Activated CD4-positive, alpha-beta T cell treated with anti-CD3 and anti-CD28 coated beads for 36 hours (primary cell): ENCODE results near the gene GRK2. TPM values are rescaled to one million over a fixed set of nuclear protein-coding genes. Genes with fewer than 3 reads are reported as not detected.

Experiments
- ATAC-seq: fragments of 200-7000 bp; cut with Tn5 transposase; one replicate; pipeline ENCODE4 v1.10.0; 2021; ENCODE audit warnings: mild to moderate bottlenecking, moderate library complexity
- CTCF ChIA-PET: fragments of 350-600 bp; sonication (Branson Sonifier 250); formaldehyde crosslinking; loops from one replicate; lab custom pipeline; 2021; ENCODE audit warnings: antibody characterized with exemption; lab: Charles Lee
- POLR2A ChIA-PET: fragments of 350-600 bp; sonication (Branson Sonifier 250); formaldehyde crosslinking; loops from one replicate; lab custom pipeline; 2021; ENCODE audit warnings: antibody characterized with exemption, inconsistent platforms; lab: Charles Lee
- DNase-seq: peaks from one replicate; pipeline ENCODE4 v3.0.0-alpha.2; 2020
- H3K27ac Mint-ChIP-seq: one replicate; pipeline ENCODE4 v1.8.0; 2021; ENCODE audit warnings: mixed read lengths
- H3K27me3 Mint-ChIP-seq: one replicate; pipeline ENCODE4 v1.8.0; 2021; ENCODE audit warnings: mixed read lengths
- H3K36me3 Mint-ChIP-seq: one replicate; pipeline ENCODE4 v1.8.0; 2021; ENCODE audit warnings: low read depth, mixed read lengths
- H3K4me1 Mint-ChIP-seq: one replicate; pipeline ENCODE4 v1.8.0; 2021; ENCODE audit warnings: mixed read lengths
- H3K4me3 Mint-ChIP-seq: one replicate; pipeline ENCODE4 v1.8.0; 2021; ENCODE audit warnings: mild to moderate bottlenecking, moderate library complexity, mixed read lengths
- H3K9me3 Mint-ChIP-seq: one replicate; pipeline ENCODE4 v1.8.0; 2021; ENCODE audit warnings: low read depth, mixed read lengths
- intact Hi-C, 2 experiments: fragments of 100-400 bp; cut with DNase I in 1 of 2; cut with micrococcal nuclease in 1 of 2; formaldehyde crosslinking; loops; one replicate each; pipeline versions ENCODE4 v1.14.2 to v1.15.1; 2022 to 2024; cut with DNase I, micrococcal nuclease
- total RNA-seq, 2 experiments: library from RNA; stranded (reverse); gene quantifications; one replicate each; pipeline ENCODE4 v1.2.3, GENCODE V29; 2021

The GRK2 gene
- total RNA-seq, 2 experiments from 2014 or later: 202 to 241 TPM

DNA sequence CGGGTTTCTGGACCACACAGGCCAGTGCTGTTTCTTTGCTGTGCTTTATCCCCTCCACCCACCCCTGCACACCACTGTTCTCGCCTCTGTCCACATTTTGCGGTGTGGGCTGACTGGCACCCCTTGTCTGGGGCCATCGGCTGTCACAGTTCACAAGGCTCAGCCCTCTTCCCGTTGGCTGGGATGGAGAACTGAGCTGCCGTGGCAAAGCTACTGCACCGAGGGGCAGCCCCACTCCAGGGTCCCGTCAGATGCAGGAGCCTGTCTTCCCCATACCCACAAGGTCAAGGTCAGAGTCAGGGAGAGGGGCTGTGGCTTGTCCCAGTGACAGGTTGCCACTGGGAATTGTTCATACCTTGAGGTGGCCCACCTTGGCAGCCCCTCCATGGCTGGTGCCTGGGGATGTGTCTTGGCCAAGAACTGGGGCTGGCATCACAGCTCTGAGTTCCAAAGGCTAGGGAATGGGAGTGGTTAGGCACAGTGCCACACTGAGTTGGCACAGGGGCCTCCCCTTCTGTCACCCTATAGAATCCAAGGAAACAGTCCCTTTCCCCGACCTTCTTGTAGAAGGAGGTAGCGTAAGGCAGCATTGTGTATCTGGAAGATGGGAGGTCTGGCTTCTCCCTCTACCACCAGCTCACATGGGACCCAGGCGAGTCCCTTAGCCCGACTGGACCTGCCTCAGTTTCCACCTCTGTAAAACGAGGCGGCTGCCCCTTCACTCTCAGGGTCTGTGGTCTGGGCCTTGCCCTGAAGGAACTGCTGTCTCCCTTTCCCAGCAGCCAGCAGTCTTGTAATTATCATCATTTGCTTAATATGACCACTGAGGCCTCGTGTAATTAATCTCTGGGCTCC lies 3.4 kb downstream of the GRK2 start:
- ATAC-seq: no peak
- intact Hi-C loops: loop anchor here (2.0 to 5.0 kb wide), 5 partner anchors 29 to 218 kb away; partner anchors contain the start of genes AIP (in 1 of the 2), PPP1CA (in 1 of the 2) and TBC1D10C (in 1 of the 2)
- Mint-ChIP-seq H3K4me1 (peaks cover 78% of the 10 kb centered on the region), H3K27ac (peak overlapping the region; percentile 99), H3K4me3 (peak overlapping the region; percentile 98), H3K36me3 (peaks cover 58% of the 10 kb centered on the region), H3K27me3 (no peaks in the 10 kb centered on the region), H3K9me3 (no peaks in the 10 kb centered on the region)
- peak; percentile 37 for DNase-seq
- ChIA-PET POLR2A (interaction anchor here (0.6 to 2.4 kb wide), 5 partner anchors 8 to 637 kb away, joined by 3 to 7 read pairs (median 3); no protein-coding TSS in a partner anchor), CTCF (interaction anchor here (0.8 to 3.1 kb wide), 10 partner anchors 8 to 111 kb away, joined by 3 to 15 read pairs (median 4); no protein-coding TSS in a partner anchor)

DNA sequence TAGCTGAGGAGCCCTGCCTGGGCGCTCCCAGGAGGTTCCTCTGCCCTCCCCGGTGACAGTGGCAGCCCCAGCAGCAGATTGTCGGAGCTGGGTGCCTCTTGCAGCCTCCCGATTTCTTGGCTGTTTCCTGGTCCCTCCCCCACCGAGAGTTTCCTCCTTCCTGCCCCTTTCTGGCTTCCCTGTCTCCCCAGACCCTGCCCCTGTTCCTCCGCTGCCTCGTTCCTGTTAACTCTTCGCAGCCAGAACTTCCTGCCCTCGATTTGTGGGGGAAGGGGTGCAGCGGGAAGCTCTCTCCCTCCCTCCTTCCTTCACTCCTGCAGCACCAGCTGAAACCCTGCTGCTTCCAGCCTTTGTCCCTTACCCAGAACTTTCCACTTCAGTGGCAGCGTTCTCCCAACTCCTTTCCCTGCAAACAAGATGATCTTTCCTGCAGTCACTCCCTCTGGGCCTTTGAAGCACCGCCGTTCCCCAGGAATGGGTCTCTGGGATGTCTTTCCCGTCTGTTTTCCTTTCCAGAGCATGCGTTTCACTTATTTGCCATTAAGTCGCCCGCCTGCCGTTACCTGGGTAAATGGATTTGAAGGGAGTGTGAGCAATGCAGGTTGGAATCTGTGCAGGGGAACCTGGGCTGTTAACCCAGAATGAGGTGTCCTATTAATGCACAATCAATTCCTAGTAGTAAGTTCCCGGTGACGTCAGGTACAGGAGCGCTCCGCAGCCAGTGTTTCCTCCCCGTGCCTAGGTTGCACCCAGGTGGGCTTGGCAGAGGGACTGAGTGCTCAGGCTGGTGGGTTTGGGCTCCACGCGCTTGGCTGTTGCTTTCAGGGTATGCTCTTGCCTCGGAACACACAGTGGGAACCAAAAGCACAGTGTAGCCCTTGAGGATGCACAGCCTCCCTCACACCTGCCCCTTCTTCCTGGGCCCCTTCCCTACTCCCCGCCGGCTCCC lies 4.3 kb downstream of the GRK2 start:
- DNase-seq (peak; percentile 38), ATAC-seq (no peak)
- intact Hi-C loops: loop anchor here in 1 of 2 experiments (5.0 kb wide), 2 partner anchors 132 to 217 kb away; partner anchors contain the start of genes PPP1CA and TBC1D10C
- no peaks in the 10 kb centered on the region for H3K27me3 Mint-ChIP-seq
- peak overlapping the region; percentile 98 for H3K4me3 Mint-ChIP-seq
- H3K4me1 Mint-ChIP-seq: peaks cover 77% of the 10 kb centered on the region
- peak overlapping the region; percentile 99 for H3K27ac Mint-ChIP-seq
- CTCF ChIA-PET: interaction anchor here (0.8 to 2.5 kb wide), 11 partner anchors 14 to 111 kb away, joined by 3 to 11 read pairs (median 7); no protein-coding TSS in a partner anchor
- H3K36me3 Mint-ChIP-seq: peaks cover 63% of the 10 kb centered on the region
- POLR2A ChIA-PET: interaction anchor here (0.6 to 2.4 kb wide), 5 partner anchors 13 to 638 kb away, joined by 6 to 9 read pairs (median 7); no protein-coding TSS in a partner anchor
- H3K9me3 Mint-ChIP-seq: no peaks in the 10 kb centered on the region

DNA sequence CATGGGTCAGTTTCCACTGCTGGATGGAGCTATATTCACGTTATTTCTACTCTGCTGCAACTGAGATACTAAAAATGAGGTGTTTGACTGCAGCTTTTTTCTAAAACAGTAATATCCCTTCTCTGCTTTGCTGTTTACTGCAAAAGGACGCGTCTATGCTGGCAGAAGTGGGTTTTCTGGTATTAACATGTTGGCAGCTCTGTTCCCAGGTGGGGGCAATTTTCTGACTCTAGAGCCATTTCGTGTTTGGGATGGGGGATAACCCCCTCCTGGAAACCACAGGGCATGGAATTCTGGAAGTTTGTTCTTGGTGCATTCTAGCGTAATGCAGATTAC lies 4.9 kb downstream of the GRK2 start:
- no peak for ATAC-seq
- intact Hi-C loops: loop anchor here in 1 of 2 experiments (5.0 kb wide), 2 partner anchors 131 to 216 kb away; partner anchors contain the start of genes PPP1CA and TBC1D10C
- peaks cover 78% of the 10 kb centered on the region for H3K4me1 Mint-ChIP-seq
- no peak for DNase-seq
- peak overlapping the region; percentile 98 for H3K4me3 Mint-ChIP-seq
- no peaks in the 10 kb centered on the region for H3K27me3 Mint-ChIP-seq
- no peaks in the 10 kb centered on the region for H3K9me3 Mint-ChIP-seq
- peaks cover 68% of the 10 kb centered on the region for H3K36me3 Mint-ChIP-seq
- ChIA-PET POLR2A (interaction anchor here (0.8 to 2.4 kb wide), 6 partner anchors 12 to 65 kb away, joined by 3 to 9 read pairs (median 7); partner anchors contain the start of gene SSH3), CTCF (interaction anchor here (0.9 to 2.5 kb wide), 8 partner anchors 11 to 75 kb away, joined by 3 to 11 read pairs (median 4); no protein-coding TSS in a partner anchor)
- H3K27ac Mint-ChIP-seq: peak overlapping the region; percentile 99

DNA sequence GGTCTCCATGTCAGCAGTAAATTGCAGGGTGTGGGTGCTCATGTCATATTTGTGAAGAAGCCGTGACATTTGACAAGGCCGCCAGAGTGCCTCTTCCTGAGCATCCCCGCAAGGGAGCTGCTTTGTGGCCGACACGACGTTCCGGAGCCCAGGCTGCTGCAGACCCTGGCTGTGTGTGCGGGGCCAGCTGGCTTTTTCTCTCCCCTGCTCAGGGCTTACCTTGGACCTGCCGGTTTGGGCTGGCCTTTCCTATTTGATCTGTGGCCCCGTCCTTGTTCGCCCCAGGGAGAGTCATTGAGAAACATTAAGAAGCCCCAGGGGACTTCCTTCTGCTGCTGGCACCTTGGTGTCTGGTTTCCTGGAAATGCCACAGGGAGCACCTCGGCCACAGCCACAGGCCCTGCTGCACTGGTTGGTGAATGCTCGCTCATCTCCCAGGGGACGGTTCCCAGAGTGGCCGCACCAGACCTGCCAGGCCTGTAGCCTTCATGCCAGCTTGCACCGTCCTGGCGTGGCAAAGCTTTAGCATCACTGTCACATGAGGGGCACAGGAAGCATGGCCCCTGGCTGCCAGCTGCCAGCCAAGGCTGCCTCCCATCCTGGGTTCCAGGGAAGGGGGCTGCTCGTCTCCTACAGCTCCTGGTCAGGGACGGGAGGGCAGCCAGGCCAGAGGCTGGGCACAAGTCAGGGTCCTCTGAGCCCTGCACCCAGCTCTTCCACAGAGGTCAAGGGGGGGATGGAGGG lies 5.4 kb downstream of the GRK2 start:
- ChIA-PET POLR2A (interaction anchor here (0.8 to 2.4 kb wide), 6 partner anchors 11 to 65 kb away, joined by 3 to 9 read pairs (median 7); partner anchors contain the start of gene SSH3), CTCF (interaction anchor here (0.7 to 2.5 kb wide), 13 partner anchors 8 to 1376 kb away, joined by 3 to 11 read pairs (median 3); no protein-coding TSS in a partner anchor)
- Mint-ChIP-seq H3K36me3 (peaks cover 72% of the 10 kb centered on the region), H3K4me1 (peaks cover 82% of the 10 kb centered on the region), H3K27ac (peak overlapping the region; percentile 99), H3K27me3 (no peaks in the 10 kb centered on the region), H3K4me3 (peak overlapping the region; percentile 98), H3K9me3 (no peaks in the 10 kb centered on the region)
- DNase-seq: peak; percentile 85
- intact Hi-C loops: loop anchor here (1.0 to 5.0 kb wide), 3 partner anchors 17 to 216 kb away; partner anchors contain the start of genes PPP1CA (in 1 of the 2) and TBC1D10C (in 1 of the 2)
- ATAC-seq: peak; percentile 31

DNA sequence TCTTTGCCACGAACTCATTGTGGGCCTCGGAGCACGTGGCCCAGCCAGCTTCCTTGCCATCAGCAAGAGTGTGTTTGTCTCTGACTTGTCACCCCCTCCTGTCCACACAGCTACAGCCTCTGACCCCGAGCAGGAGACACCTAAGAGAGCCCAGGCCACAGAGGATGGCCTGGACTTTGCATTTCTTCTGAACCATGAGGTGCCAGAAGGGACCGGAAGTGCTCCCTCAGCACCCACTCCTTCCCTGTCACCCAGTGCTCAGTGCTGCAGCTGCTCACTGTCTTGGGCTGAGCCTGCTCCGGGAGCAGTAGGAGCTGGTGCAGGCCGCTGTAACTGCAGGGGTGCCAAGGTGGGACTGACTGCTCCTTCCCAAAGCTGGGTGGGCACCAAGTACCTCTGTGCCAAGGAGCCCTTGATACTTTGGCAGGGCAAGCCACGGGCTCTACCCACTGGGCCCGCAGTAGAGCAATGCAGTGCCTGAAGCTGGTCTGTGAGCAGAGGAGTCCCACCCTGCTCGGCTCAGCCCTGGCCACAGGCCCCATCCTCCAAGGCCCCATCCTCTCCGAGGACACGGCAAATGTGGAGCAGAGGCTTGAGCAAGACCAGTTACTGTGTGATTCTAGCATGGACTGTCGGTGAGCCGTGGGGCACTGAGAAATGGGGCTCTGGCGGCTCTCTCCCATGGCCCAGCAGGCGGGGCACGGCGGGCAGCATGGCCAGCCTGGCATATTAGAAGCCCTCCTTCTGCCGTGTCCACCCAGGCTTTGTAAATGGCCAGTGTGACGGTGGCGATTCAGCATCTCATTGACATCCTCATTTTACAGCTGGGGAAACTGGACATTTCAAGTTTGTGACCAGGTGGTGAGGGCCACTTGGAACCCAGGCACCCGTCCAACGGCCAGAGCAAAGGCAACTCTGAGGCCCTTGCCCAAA lies 6.3 kb downstream of the GRK2 start:
- POLR2A ChIA-PET: interaction anchor here (2.0 kb wide), 1 partner anchor 15 kb away, joined by 9 read pairs; no protein-coding TSS in a partner anchor
- H3K9me3 Mint-ChIP-seq: no peaks in the 10 kb centered on the region
- H3K27me3 Mint-ChIP-seq: no peaks in the 10 kb centered on the region
- intact Hi-C loops: loop anchor here (1.0 to 5.0 kb wide), 3 partner anchors 16 to 215 kb away; partner anchors contain the start of genes PPP1CA (in 1 of the 2) and TBC1D10C (in 1 of the 2)
- DNase-seq (peak; percentile 74), ATAC-seq (peak; percentile 23)
- peaks cover 88% of the 10 kb centered on the region for H3K4me1 Mint-ChIP-seq
- H3K36me3 Mint-ChIP-seq: peaks cover 68% of the 10 kb centered on the region
- CTCF ChIA-PET: interaction anchor here (0.6 to 2.5 kb wide), 13 partner anchors 8 to 1377 kb away, joined by 3 to 11 read pairs (median 4); no protein-coding TSS in a partner anchor
- peak overlapping the region; percentile 99 for H3K27ac Mint-ChIP-seq
- H3K4me3 Mint-ChIP-seq: peak overlapping the region; percentile 98

DNA sequence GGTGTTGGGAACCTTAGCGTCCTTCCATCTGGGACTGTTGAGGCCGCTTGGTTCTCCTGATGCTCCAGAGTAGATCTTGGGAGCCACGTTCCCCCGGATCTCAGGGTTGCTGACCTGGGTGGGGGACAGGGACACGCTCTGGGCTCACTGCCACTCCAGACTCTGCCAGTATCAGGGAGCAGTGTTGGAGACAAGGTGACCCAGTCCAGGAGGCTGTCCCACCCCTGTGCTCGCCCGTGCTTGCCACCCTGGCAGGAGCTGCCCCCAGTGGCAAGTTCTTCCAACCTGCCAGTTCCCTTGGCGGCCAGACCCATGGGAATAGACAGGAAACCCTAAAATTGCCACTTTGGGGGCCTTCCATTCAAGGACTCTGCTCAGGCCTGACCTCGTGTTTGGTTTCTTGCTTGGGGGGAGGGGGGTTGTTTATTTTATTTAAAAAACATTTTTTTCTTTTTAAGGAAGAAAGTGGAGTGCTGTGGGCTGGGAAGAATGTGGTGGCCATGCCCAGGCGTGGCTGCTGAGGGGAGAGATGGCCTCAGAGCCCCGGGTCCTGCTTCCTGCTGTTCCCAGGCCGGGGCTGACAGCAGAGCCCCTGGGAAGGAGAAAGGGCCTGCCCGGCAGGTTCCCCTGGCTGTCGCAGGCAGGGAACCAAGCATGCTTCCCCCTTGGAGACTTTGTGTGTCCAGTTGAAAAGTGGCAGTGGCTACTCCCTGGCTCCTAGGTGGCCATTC lies 7.2 kb downstream of the GRK2 start:
- intact Hi-C loops: loop anchor here in 1 of 2 experiments (5.0 kb wide), 2 partner anchors 129 to 214 kb away; partner anchors contain the start of genes PPP1CA and TBC1D10C
- CTCF ChIA-PET: interaction anchor here (0.6 to 2.5 kb wide), 5 partner anchors 9 to 109 kb away, joined by 3 to 10 read pairs (median 5); no protein-coding TSS in a partner anchor

DNA sequence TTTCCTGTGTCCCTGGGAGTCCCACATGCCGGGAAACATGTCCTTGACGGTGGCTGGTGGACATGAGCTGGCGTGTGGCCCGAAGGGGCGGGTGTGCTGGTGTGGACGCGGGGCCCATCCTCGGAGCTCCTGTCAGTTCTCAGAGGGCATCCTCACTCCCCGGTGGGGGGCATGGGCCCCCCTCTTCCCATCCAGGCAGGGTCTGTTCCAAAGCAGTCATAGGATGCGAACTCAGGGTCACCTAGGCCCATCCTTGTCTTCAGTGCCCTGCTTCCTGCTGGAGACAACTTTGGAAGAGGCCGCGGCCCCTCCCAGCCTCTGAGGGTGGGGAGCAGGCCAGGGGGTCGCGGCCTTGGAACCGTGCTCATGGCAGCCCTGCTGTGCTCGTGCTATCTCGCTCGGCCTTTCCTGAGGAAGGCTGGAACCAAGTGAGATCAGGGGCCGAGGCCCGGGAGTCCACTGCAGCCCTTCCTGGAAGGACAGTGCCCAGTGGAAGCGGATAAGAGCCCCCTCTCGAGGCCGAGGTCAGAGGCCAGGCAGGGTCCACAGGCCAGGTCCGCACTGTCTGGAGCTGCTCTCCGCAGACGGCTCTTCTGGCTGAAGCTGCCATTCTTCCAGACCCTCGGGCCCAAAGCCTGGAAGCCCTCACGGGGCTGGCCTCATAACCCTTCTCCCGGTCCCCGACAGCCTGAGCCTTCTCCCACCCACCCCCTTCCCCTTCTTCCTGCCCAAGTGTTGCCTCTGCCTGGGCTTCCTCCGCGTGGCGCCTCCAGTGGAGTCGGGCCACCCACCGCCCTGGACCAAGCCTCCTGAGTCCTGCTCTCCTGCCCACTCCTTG lies 8.7 kb downstream of the GRK2 start:
- ChIA-PET POLR2A (no interaction called here), CTCF (interaction anchor here (0.6 to 1.4 kb wide), 3 partner anchors 13 to 148 kb away, joined by 3 read pairs; no protein-coding TSS in a partner anchor)
- H3K9me3 Mint-ChIP-seq: no peaks in the 10 kb centered on the region
- H3K27ac Mint-ChIP-seq: peak overlapping the region; percentile 99
- peak overlapping the region; percentile 21 for H3K4me3 Mint-ChIP-seq
- intact Hi-C loops: loop anchor here in 1 of 2 experiments (5.0 kb wide), 2 partner anchors 127 to 212 kb away; partner anchors contain the start of genes PPP1CA and TBC1D10C
- ATAC-seq (no peak), DNase-seq (peak; percentile 28)
- peaks cover 89% of the 10 kb centered on the region for H3K4me1 Mint-ChIP-seq
- no peaks in the 10 kb centered on the region for H3K27me3 Mint-ChIP-seq
- peaks cover 65% of the 10 kb centered on the region for H3K36me3 Mint-ChIP-seq

More for the DNA sequence above, 7.2 kb downstream of the GRK2 start:
- ATAC-seq: no peak
- Mint-ChIP-seq H3K4me1 (peaks cover 90% of the 10 kb centered on the region), H3K27ac (peak overlapping the region; percentile 99), H3K27me3 (no peaks in the 10 kb centered on the region), H3K4me3 (peak overlapping the region; percentile 98), H3K36me3 (peaks cover 69% of the 10 kb centered on the region), H3K9me3 (no peaks in the 10 kb centered on the region)
- POLR2A ChIA-PET: no interaction called here
- DNase-seq: peak; percentile 18
